GM12878 (cell line): ENCODE measurements around the gene HAUS7. TPM values are rescaled to one million over a fixed set of nuclear protein-coding genes. Genes with fewer than 3 reads are reported as not detected.

Experiments used
- ATAC-seq: fragments of 200-7000 bp; cut with Tn5 transposase; 3 replicates; pipeline ENCODE4 v1.9.1; 2020; ENCODE audit warnings: mild to moderate bottlenecking, moderate library complexity
- BruUV-seq: library from RNA; stranded (reverse); fragments of 400-500 nt; replicated peaks from 2 replicates; lab custom pipeline; 2021; lab: Mats Ljungman, UMichigan
- CTCF ChIA-PET: fragments of 300-600 bp; sonication (Branson Sonifier 250); formaldehyde crosslinking; extraction: SDS; loops from one replicate; lab custom pipeline; 2021; ENCODE audit warnings: inconsistent platforms; lab: Yijun Ruan, JAX
- POLR2A ChIA-PET: fragments of 350-600 bp; formaldehyde crosslinking; extraction: SDS; loops from one replicate; lab custom pipeline; 2021; ENCODE audit warnings: inconsistent platforms; lab: Charles Lee
- RAD21 ChIA-PET: fragments of 300-600 bp; sonication (Branson Sonifier 250); formaldehyde crosslinking; loops from one replicate; lab custom pipeline; 2023; ENCODE audit warnings: antibody characterized with exemption; ENCODE audit not compliant: unreplicated experiment; lab: Charles Lee
- SMC1A ChIA-PET: fragments of 300-600 bp; sonication (Branson Sonifier 250); formaldehyde crosslinking; loops from one replicate; lab custom pipeline; 2023; ENCODE audit not compliant: unreplicated experiment, uncharacterized antibody; lab: Charles Lee
- DNase-seq: peaks from one replicate; pipeline ENCODE4 v3.0.0-alpha.2; 2011; ENCODE audit warnings: low read depth, low spot score
- FAIRE-seq: peaks from 3 replicates; lab custom pipeline; 2011; peaks lifted over from hg19 to GRCh38; lab: Jason Lieb, UNC
- H2AFZ ChIP-seq: 2 replicates; pipeline ENCODE4 v1.6.0; 2011; ENCODE audit warnings: low read depth, low read length, control low read depth; ENCODE audit not compliant: control insufficient read depth
- H3K27ac ChIP-seq: 2 replicates; pipeline ENCODE4 v1.5.1; 2011; ENCODE audit warnings: control low read depth; ENCODE audit not compliant: control insufficient read depth, insufficient read depth
- H3K27me3 ChIP-seq, 2 experiments: replicated peaks in 1 of 2; 2 replicates each; pipeline versions ENCODE4 v1.6.0 to v1.6.1; 2011; ENCODE audit warnings: low read length in 1 of 2; ENCODE audit not compliant: control insufficient read depth in 2 of 2, insufficient read depth in 2 of 2
- H3K36me3 ChIP-seq, 2 experiments: 2 replicates each; pipeline ENCODE4 v1.5.1; 2011; ENCODE audit warnings: low read length in 1 of 2; ENCODE audit not compliant: control insufficient read depth in 2 of 2, insufficient read depth in 2 of 2
- H3K4me1 ChIP-seq: 2 replicates; pipeline ENCODE4 v1.6.1; 2011; ENCODE audit warnings: mild to moderate bottlenecking, low read length, moderate library complexity, mixed read lengths; ENCODE audit not compliant: control insufficient read depth, insufficient read depth
- H3K4me2 ChIP-seq: 2 replicates; pipeline ENCODE4 v1.6.0; 2011; ENCODE audit warnings: control low read depth; ENCODE audit not compliant: control insufficient read depth, insufficient read depth
- H3K4me3 ChIP-seq: fragments of 200-600 bp; sonication (generic); 2 replicates; pipeline ENCODE4 v1.5.1; 2016
- H3K79me2 ChIP-seq: 2 replicates; pipeline ENCODE4 v1.6.0; 2011; ENCODE audit warnings: low read length; ENCODE audit not compliant: control insufficient read depth, insufficient read depth
- H3K9ac ChIP-seq: 2 replicates; pipeline ENCODE4 v1.8.0; 2011; ENCODE audit warnings: low read length, control low read depth, mixed read lengths; ENCODE audit not compliant: control insufficient read depth, insufficient read depth
- H3K9me3 ChIP-seq: replicated peaks from 3 replicates; pipeline ENCODE4 v1.5.1; 2011; ENCODE audit warnings: mild to moderate bottlenecking, low read length; ENCODE audit not compliant: control insufficient read depth, insufficient read depth
- H4K20me1 ChIP-seq: 2 replicates; pipeline ENCODE4 v1.6.0; 2011; ENCODE audit not compliant: control insufficient read depth, insufficient read depth
- E2F4 ChIP-seq: IDR thresholded peaks from 2 replicates; pipeline ENCODE4 v1.6.1; 2012; ENCODE audit warnings: low read depth, low read length, improper control_type of control experiment
- EP300 ChIP-seq, 2 experiments: fragments of 150-350 bp in 1 of 2; IDR thresholded peaks; 2 replicates each; pipeline ENCODE4 v1.6.1; 2011 to 2012; ENCODE audit warnings: low read depth in 2 of 2, low read length in 2 of 2, borderline replicate concordance in 1 of 2, improper control_type of control experiment in 1 of 2, inconsistent platforms in 1 of 2; ENCODE audit not compliant: control insufficient read depth in 1 of 2
- GABPA ChIP-seq: IDR thresholded peaks from 2 replicates; pipeline ENCODE4 v1.6.1; 2014; ENCODE audit warnings: antibody characterized with exemption, low read depth, mild to moderate bottlenecking, inconsistent platforms
- HCFC1 ChIP-seq: fragments of 150-350 bp; IDR thresholded peaks from 2 replicates; pipeline ENCODE4 v1.6.1; 2014; ENCODE audit warnings: low read length
- HSF1 ChIP-seq: fragments of 150-350 bp; IDR thresholded peaks from 2 replicates; pipeline ENCODE4 v1.6.1; 2014; ENCODE audit warnings: mild to moderate bottlenecking, low read depth, low read length
- IKZF2 ChIP-seq, 2 experiments: fragments of 450-650 bp; IDR thresholded peaks; 2 replicates each; pipeline ENCODE4 v1.6.1; 2017; ENCODE audit warnings: mild to moderate bottlenecking in 2 of 2, moderate library complexity in 2 of 2
- KLF5 ChIP-seq: fragments of 450-650 bp; IDR thresholded peaks from 2 replicates; pipeline ENCODE4 v1.6.1; 2014; ENCODE audit warnings: mild to moderate bottlenecking; ENCODE audit not compliant: partially characterized antibody
- NBN ChIP-seq: fragments of 450-650 bp; IDR thresholded peaks from 2 replicates; pipeline ENCODE4 v1.6.1; 2016
- NFXL1 ChIP-seq: fragments of 450-650 bp; IDR thresholded peaks from 2 replicates; pipeline ENCODE4 v1.6.1; 2017; ENCODE audit warnings: antibody characterized with exemption, mild to moderate bottlenecking, borderline replicate concordance
- PRDM15 ChIP-seq: fragments of 450-650 bp; formaldehyde crosslinking; IDR thresholded peaks from 2 replicates; pipeline ENCODE4 v1.4.0; 2020; ENCODE audit warnings: mild to moderate bottlenecking, moderate library complexity
- SMAD1 ChIP-seq: fragments of 450-650 bp; IDR thresholded peaks from 2 replicates; pipeline ENCODE4 v1.6.1; 2018; ENCODE audit warnings: mild to moderate bottlenecking, low read depth; ENCODE audit not compliant: partially characterized antibody
- TAF1 ChIP-seq: IDR thresholded peaks from 2 replicates; pipeline ENCODE4 v1.6.1; 2011; ENCODE audit warnings: mild to moderate bottlenecking, low read depth, low read length, borderline replicate concordance
- ZNF24 ChIP-seq: fragments of 450-650 bp; IDR thresholded peaks from 2 replicates; pipeline ENCODE4 v1.6.1; 2017; ENCODE audit warnings: antibody characterized with exemption, mild to moderate bottlenecking
- ZNF274 ChIP-seq: IDR thresholded peaks from one replicate; pipeline ENCODE4 v1.8.0; 2011; ENCODE audit not compliant: insufficient read length, insufficient read depth
- ZNF384 ChIP-seq: IDR thresholded peaks from 2 replicates; pipeline ENCODE4 v1.6.1; 2012; ENCODE audit warnings: low read depth, mild to moderate bottlenecking, low read length, improper control_type of control experiment, borderline replicate concordance
- ZNF622 ChIP-seq: fragments of 450-650 bp; IDR thresholded peaks from 2 replicates; pipeline ENCODE4 v1.6.1; 2017; ENCODE audit warnings: mild to moderate bottlenecking, inconsistent platforms
- ZSCAN29 ChIP-seq: fragments of 450-650 bp; IDR thresholded peaks from 2 replicates; pipeline ENCODE4 v1.6.1; 2017; ENCODE audit warnings: mild to moderate bottlenecking, moderate library complexity
- WGBS: methylation state at CpG from one replicate; pipeline ENCODE4 v1.1.6; 2016; ENCODE audit warnings: low lambda C conversion rate; ENCODE audit not compliant: insufficient replicate concordance, insufficient coverage; ENCODE audit errors: missing lambda C conversion rate; 5-methylcytosine and 5-hydroxymethylcytosine counted together
- in situ Hi-C: fragments of 300-500 bp; cut with MboI; formaldehyde crosslinking; loops from 9 replicates; pipeline ENCODE4 v1.14.3; 2018; ENCODE audit warnings: mixed read lengths
- intact Hi-C: fragments of 100-400 bp; cut with micrococcal nuclease; formaldehyde crosslinking; loops from one replicate; pipeline ENCODE4 v1.14.2; 2022; ENCODE audit not compliant: unreplicated experiment
- polyA plus RNA-seq, 11 experiments: library from polyadenylated mRNA; depleted of rRNA in 4 of 11; unstranded in 6 of 11; stranded (reverse) in 5 of 11; fragments of >200 nt; fragmentation: Nextera tagmentation in 4 of 11; fragmentation: Illumina TruSeq in 1 of 11; extraction: Ambion mirVana in 4 of 11; extraction: Trizol in 1 of 11; gene quantifications; 1 replicate in 1 of 11; 2 replicates in 10 of 11; pipeline versions ENCODE4 v1.2.1 to v1.2.3, GENCODE V29; 2011 to 2016; ENCODE audit warnings: inconsistent platforms in 2 of 11, missing spikeins in 2 of 11, low read depth in 1 of 11
- total RNA-seq, 4 experiments: library from RNA; depleted of rRNA in 3 of 4; stranded (reverse); fragments of >200 nt in 3 of 4; fragmentation: Illumina TruSeq in 1 of 4; extraction: Trizol in 1 of 4; gene quantifications; 2 replicates each; pipeline versions ENCODE4 v1.2.1 to v1.2.3, GENCODE V29; 2013 to 2021

HAUS7 gene
- total and polyA plus RNA-seq, 10 of the 15 experiments (the other 5 are each of a cell fraction or from before 2014, with no cell fraction given), result 6.7 to 63.3 (median 24.1) TPM

- H3K4me1 ChIP-seq, result no peaks in the 10 kb centered on the region
- no peak overlapping the region for H3K9ac ChIP-seq
- H3K27ac ChIP-seq, result no peak overlapping the region
- 29% methylated on average over 11 of the region's 11 CpGs for WGBS
- no peak overlapping the region for H3K4me2 ChIP-seq
- no TSS peak for BruUV-seq
- FAIRE-seq (no peak), DNase-seq (no peak), ATAC-seq (no peak)
- no peak overlapping the region for H3K4me3 ChIP-seq
- intact Hi-C loops, result no loop called here
- H3K79me2 ChIP-seq, result no peaks in the 10 kb centered on the region
- no peak overlapping the region for H2AFZ ChIP-seq
- in situ Hi-C loops, result no loop called here
- ChIA-PET POLR2A (no interaction called here), SMC1A (no interaction called here), RAD21 (no interaction called here), CTCF (interaction anchor here (1.1 kb wide), 1 partner anchor 15 kb away, joined by 3 read pairs; no protein-coding TSS in a partner anchor)
- no peaks in the 10 kb centered on the region; the same call in 2 of the 3 replicates for H3K9me3 ChIP-seq
- H3K27me3 ChIP-seq, result no peaks in the 10 kb centered on the region
- H3K36me3 ChIP-seq, result no peaks in the 10 kb centered on the region
- no peaks in the 10 kb centered on the region for H4K20me1 ChIP-seq
- TF ChIP-seq NFXL1, result no peak
- TF ChIP-seq PRDM15 (CRISPR knock-in tag), result no peak
- TF ChIP-seq HCFC1, result no peak
- no peak for TF ChIP-seq SMAD1
- no peak for TF ChIP-seq IKZF2 (IDR thresholded peaks at IDR 0.05)
- TF ChIP-seq ZNF274, result no peak
- no peak for TF ChIP-seq ZNF24
- no peak for TF ChIP-seq HSF1
- TF ChIP-seq NBN, result no peak
- no peak for TF ChIP-seq GABPA
- no peak for TF ChIP-seq TAF1
- TF ChIP-seq ZNF384, result no peak
- TF ChIP-seq KLF5, result no peak
- TF ChIP-seq ZNF622, result no peak
- TF ChIP-seq E2F4, result no peak
- TF ChIP-seq EP300 (IDR thresholded peaks at IDR 0.05; ENCODE audit: borderline replicate concordance in 1 of 2, control insufficient read depth in 1 of 2, low read depth in 2 of 2, low read length in 2 of 2), result no peak
- TF ChIP-seq ZSCAN29, result no peak
Measured at GRCh38 chrX:153491918-153492317, 21.5 kb upstream of the HAUS7 start.
